Measurements from ENCODE around the gene GPAT3.
A peak's percentile ranks its signal among the peaks of the same experiment; 100 is the strongest.
"Not testable (repeated sequence)": the region's sequence is repeated elsewhere in the genome, so short reads cannot be mapped to it uniquely, and the experiment has no call there.

GPAT3 gene

GRCh38 chr4:83569429-83569828, 33.5 kb downstream of the GPAT3 start:
- Mint-ChIP-seq H3K9me3 (no peaks in the 10 kb centered on the region), H3K4me3 (no peak overlapping the region), H3K4me1 (no peaks in the 10 kb centered on the region), H3K27me3 (no peaks in the 10 kb centered on the region), H3K27ac (no peak overlapping the region)
- no peak for ATAC-seq
- DNase-seq: no peak

DNA sequence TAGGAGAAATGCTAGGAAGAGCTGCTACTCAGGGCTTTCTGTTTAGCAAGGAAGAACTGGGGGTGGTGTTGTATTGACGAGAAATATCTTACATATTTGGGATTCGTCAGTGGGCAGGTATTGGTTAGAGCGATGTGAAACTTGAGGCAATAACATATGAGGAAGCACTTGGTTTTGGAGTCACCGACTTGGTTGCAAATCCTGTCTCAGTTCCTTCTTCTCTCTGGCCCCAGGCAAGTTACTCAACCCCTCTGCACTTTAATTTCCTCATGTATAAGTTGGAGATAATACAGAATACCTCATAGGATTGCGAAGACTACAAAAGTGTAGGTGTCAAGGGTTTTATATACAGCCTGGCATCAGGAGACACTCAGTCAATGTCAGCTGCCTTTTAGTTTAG, 34.1 kb downstream of the GPAT3 start:
- no peak overlapping the region for H3K4me3 Mint-ChIP-seq
- H3K27me3 Mint-ChIP-seq: no peaks in the 10 kb centered on the region
- H3K4me1 Mint-ChIP-seq: no peaks in the 10 kb centered on the region
- H3K27ac Mint-ChIP-seq: no peak overlapping the region
- DNase-seq: no peak
- H3K9me3 Mint-ChIP-seq: no peaks in the 10 kb centered on the region
- no peak for ATAC-seq

GRCh38 chr4:83572848-83573247, 36.9 kb downstream of the GPAT3 start:
- no peak overlapping the region for H3K4me3 Mint-ChIP-seq
- no peak for ATAC-seq
- no peaks in the 10 kb centered on the region for H3K4me1 Mint-ChIP-seq
- no peaks in the 10 kb centered on the region for H3K27me3 Mint-ChIP-seq
- H3K9me3 Mint-ChIP-seq: no peaks in the 10 kb centered on the region
- no peak overlapping the region for H3K27ac Mint-ChIP-seq
- no peak for DNase-seq

DNA sequence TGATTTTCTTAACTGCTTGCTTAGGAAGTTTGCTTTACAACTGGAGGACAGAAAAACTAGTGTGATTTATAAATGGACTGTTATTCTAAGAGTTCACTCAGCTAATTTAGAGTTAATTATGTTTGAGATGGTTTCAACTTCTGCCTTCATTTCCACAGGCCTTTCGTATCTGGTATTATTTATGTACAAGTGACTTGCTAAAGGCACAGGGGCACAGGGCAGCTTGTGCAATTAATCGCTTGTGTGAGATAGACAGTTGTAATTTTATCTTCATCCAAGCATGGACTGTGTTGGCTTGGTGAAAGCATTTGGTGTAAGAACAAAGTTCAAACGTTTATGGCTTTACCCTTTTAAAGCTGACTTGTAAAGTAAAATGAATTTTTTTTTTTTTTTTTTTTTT, 38.3 kb downstream of the GPAT3 start:
- Mint-ChIP-seq H3K9me3 (no peaks in the 10 kb centered on the region), H3K27me3 (no peaks in the 10 kb centered on the region), H3K4me3 (no peak overlapping the region), H3K4me1 (no peaks in the 10 kb centered on the region), H3K27ac (no peak overlapping the region)
- no peak for DNase-seq
- no peak for ATAC-seq

DNA sequence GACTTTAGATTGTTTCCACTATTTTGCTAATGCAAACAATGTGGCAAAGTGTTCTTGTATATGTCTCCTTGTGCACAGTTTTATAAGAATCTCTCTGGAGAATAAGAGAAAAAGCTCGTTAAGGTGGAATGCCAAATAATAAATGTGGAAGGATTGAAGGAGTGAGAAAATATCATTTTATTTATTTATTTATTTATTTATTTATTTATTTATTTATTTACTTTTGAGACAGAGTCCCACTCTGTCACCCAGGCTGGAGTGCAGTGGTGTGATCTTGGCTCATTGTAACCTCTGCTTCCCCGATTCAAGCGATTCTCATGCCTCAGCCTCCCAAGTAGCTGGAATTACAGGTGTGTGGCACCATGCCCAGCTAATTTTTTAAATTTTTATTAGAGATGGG, 40.3 kb downstream of the GPAT3 start:
- H3K9me3 Mint-ChIP-seq, H3K4me1 Mint-ChIP-seq, DNase-seq, H3K4me3 Mint-ChIP-seq, ATAC-seq, H3K27ac Mint-ChIP-seq, H3K27me3 Mint-ChIP-seq: not testable (repeated sequence)

GRCh38 chr4:83581411-83582288, 45.7 kb downstream of the GPAT3 start:
- no peak for ATAC-seq

DNA sequence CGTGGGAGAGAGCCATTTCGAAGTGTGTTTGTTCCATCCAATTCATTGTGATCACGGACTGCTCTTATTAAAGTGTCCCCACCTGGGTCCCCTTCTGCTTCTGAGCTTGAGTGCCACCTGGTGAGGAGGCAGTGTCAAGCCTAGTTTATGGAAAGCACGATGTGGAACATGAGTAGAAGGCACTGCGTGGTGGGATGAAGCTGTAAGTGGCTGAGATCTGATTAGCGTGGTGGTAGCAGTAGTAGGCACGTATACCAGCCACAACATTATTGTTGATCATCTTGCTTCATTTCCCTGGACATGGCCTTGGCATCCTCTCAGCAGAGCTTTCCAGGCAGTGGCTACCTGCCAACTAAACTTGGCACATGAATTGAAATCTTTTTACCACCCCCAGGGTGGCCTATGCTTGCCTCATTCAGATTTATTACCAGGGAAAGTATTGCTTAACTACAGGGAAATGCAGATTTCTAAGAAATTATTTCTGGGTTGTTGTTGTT, 46.4 kb downstream of the GPAT3 start:
- no peak overlapping the region for H3K27ac Mint-ChIP-seq
- no peak for DNase-seq
- H3K4me1 Mint-ChIP-seq: no peaks in the 10 kb centered on the region
- H3K4me3 Mint-ChIP-seq: no peak overlapping the region
- H3K27me3 Mint-ChIP-seq: no peaks in the 10 kb centered on the region
- no peak for ATAC-seq
- no peaks in the 10 kb centered on the region for H3K9me3 Mint-ChIP-seq

More at GRCh38 chr4:83581411-83582288, 45.7 kb downstream of the GPAT3 start:
- H3K27ac Mint-ChIP-seq: no peak overlapping the region
- no peak overlapping the region for H3K4me3 Mint-ChIP-seq
- H3K4me1 Mint-ChIP-seq: no peaks in the 10 kb centered on the region
- H3K9me3 Mint-ChIP-seq: no peaks in the 10 kb centered on the region
- DNase-seq: no peak
- H3K27me3 Mint-ChIP-seq: no peaks in the 10 kb centered on the region

- no peak for ATAC-seq
- H3K27ac Mint-ChIP-seq: no peak overlapping the region
- H3K4me3 Mint-ChIP-seq: no peak overlapping the region
- no peaks in the 10 kb centered on the region for H3K4me1 Mint-ChIP-seq
- no peak for DNase-seq
- H3K27me3 Mint-ChIP-seq: no peaks in the 10 kb centered on the region
- H3K9me3 Mint-ChIP-seq: no peaks in the 10 kb centered on the region
Measured at GRCh38 chr4:83585982-83586508, 50.1 kb downstream of the GPAT3 start.

DNA sequence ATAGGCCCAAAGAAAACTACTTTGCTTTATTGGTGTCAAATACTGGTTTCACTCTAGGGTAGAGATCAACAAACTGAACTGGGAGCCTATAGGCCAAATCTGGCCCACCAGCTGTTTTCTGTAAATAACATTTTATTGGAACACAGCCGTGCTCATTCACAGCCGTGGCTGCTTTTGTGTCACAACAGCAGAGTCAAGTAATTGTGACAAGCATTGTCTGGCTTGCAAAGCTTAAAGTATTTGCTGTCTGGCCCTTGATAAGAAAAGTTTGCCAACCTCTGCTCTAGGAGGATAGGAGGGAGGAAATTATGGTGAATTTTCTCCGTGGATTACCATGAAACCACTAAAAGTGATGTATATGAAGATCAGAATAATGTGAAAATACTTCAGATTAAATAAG, 53.4 kb downstream of the GPAT3 start:
- Mint-ChIP-seq H3K4me3 (no peak overlapping the region), H3K4me1 (no peaks in the 10 kb centered on the region), H3K27ac (no peak overlapping the region), H3K27me3 (no peaks in the 10 kb centered on the region), H3K9me3 (no peaks in the 10 kb centered on the region)
- ATAC-seq: no peak
- no peak for DNase-seq

DNA sequence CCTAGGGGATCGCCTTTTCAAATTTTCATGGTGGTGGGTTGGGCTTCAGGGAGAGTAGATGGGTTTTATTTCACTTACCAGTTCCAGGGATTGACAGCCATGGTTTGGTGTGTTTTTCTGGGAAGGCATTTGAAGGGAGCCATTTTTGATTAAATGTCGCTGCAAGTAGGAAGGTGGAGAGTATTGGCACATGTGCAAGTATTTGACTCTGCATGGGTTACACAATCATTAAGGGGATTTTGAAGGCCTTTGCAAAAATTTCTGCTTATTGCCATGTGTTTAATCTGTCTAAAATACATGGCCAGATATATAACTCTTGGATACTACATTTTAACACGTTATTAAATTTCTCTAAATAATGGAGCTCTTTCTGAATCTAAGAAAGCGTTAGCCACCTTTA, 55.1 kb downstream of the GPAT3 start:
- no peaks in the 10 kb centered on the region for H3K27me3 Mint-ChIP-seq
- DNase-seq (no peak), ATAC-seq (no peak)
- H3K4me3 Mint-ChIP-seq: no peak overlapping the region
- H3K27ac Mint-ChIP-seq: no peak overlapping the region
- no peaks in the 10 kb centered on the region for H3K4me1 Mint-ChIP-seq
- no peaks in the 10 kb centered on the region for H3K9me3 Mint-ChIP-seq

GRCh38 chr4:83591730-83592129, 55.8 kb downstream of the GPAT3 start:
- no peaks in the 10 kb centered on the region for H3K4me1 Mint-ChIP-seq
- H3K27ac Mint-ChIP-seq: no peak overlapping the region
- no peaks in the 10 kb centered on the region for H3K9me3 Mint-ChIP-seq
- ATAC-seq (no peak), DNase-seq (no peak)
- H3K27me3 Mint-ChIP-seq: no peaks in the 10 kb centered on the region
- no peak overlapping the region for H3K4me3 Mint-ChIP-seq

GRCh38 chr4:83599183-83599582, 63.3 kb downstream of the GPAT3 start:
- ATAC-seq (peak; percentile 80), DNase-seq (no peak)
- Mint-ChIP-seq H3K4me3 (no peak overlapping the region), H3K27ac (no peak overlapping the region), H3K4me1 (no peaks in the 10 kb centered on the region), H3K27me3 (no peaks in the 10 kb centered on the region), H3K9me3 (no peaks in the 10 kb centered on the region)

DNA sequence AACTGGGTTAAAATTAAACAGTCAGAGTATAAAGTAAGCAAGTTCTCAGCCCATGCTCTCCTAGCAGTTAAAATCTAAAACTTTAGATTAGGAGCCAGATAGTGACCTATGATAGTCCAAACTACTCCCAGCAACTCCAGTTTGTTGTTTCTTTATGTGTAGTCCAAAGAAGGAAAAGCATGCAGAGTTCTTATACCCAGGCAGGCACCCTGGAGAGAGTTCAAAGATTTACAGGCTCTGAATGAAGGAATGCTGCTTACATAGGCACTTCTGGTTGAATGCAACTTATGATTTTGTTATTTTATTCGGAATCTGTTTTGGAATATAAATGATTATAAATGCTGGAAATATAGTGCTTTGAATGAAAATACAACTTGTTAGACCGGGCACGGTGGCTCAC, 67.2 kb downstream of the GPAT3 start:
- Mint-ChIP-seq H3K9me3 (no peaks in the 10 kb centered on the region), H3K27ac (no peak overlapping the region), H3K27me3 (no peaks in the 10 kb centered on the region), H3K4me1 (no peaks in the 10 kb centered on the region), H3K4me3 (no peak overlapping the region)
- no peak for ATAC-seq
- DNase-seq: no peak

DNA sequence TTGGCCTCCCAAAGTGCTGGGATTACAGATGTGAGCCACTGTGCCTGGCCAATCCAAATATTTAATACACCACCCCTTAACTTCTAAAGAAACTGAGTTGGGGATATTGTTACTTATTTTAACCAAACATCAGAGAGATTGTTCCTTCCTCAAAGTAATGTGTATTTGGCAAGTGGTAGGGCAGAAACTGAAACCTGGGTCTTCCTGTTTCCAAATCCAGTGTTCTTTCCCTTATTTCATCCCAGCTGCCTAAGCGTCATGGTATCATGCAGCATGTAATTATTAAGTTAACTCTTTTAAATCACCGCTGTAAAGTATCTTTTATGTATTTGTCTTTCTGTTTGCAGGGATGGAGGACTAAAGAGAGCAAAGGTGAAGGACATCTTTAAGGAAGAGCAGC, 68.4 kb downstream of the GPAT3 start:
- ATAC-seq (no peak), DNase-seq (no peak)
- Mint-ChIP-seq H3K27me3 (no peaks in the 10 kb centered on the region), H3K4me3 (no peak overlapping the region), H3K4me1 (no peaks in the 10 kb centered on the region), H3K9me3 (no peaks in the 10 kb centered on the region), H3K27ac (no peak overlapping the region)

- ATAC-seq (no peak), DNase-seq (no peak)
- Mint-ChIP-seq H3K4me1 (no peaks in the 10 kb centered on the region), H3K9me3 (no peaks in the 10 kb centered on the region), H3K27ac (no peak overlapping the region), H3K4me3 (no peak overlapping the region), H3K27me3 (no peaks in the 10 kb centered on the region)
Measured at GRCh38 chr4:83605210-83605609, 69.3 kb downstream of the GPAT3 start.

- H3K4me3 Mint-ChIP-seq: no peak overlapping the region
- DNase-seq: no peak
- H3K4me1 Mint-ChIP-seq: no peaks in the 10 kb centered on the region
- no peak overlapping the region for H3K27ac Mint-ChIP-seq
- H3K27me3 Mint-ChIP-seq: no peaks in the 10 kb centered on the region
- ATAC-seq: no peak
- H3K9me3 Mint-ChIP-seq: no peaks in the 10 kb centered on the region
Measured at GRCh38 chr4:83605744-83606172, 69.8 kb downstream of the GPAT3 start.
